ENCODE measurements around the gene NUTM2B.
"Not testable (repeated sequence)": the region's sequence is repeated elsewhere in the genome, so short reads cannot be mapped to it uniquely, and the experiment has no call there.

- TF ChIP-seq CTCF (IDR thresholded peaks at IDR 0.05); POLR2A (IDR thresholded peaks at IDR 0.05; ENCODE audit: low read depth); POLR2AphosphoS5 (IDR thresholded peaks at IDR 0.05); EP300 (IDR thresholded peaks at IDR 0.05): not testable (repeated sequence)
Measured at GRCh38 chr10:79714976-79715375, 11.9 kb downstream of the NUTM2B start.

Data from esophagus muscularis mucosa (tissue), 4 donors.